ENCODE data around the gene DMD. TPM values are rescaled to one million over a fixed set of nuclear protein-coding genes. Genes with fewer than 3 reads are reported as not detected.
A peak's percentile ranks its signal among the peaks of the same experiment; 100 is the strongest.

Gene DMD
- total and polyA plus RNA-seq, 2 of the 8 experiments (the other 6 are each of a cell fraction or from before 2014, with no cell fraction given) = 4.8 to 7.4 TPM

DNA sequence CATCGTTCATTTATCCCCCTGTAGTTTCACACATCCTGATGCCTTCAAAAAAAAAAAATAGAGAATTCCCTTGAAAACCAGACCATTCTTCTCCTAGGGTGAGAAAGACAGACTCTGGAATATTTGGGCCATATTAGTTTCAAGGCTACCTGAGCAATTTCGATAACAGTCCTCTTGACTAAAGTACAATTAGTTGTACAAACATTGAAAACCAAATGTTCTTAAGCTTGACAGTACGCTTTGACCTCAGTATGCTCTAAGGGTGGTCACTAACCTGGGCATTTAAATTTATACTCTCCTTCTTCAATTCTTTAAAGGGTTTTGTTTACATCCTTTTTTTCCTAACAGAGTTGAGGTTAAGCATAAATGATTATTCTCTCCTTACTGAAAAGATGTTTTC is 1774.9 kb downstream of the DMD start:
- no peak overlapping the region for H2BK12ac ChIP-seq (ENCODE audit: low read depth, low read length)
- DNase-seq (ENCODE audit: low read depth in 1 of 2, low spot score in 2 of 2) (no peak), FAIRE-seq (peak; percentile 19)
- ChIA-PET POLR2A (ENCODE audit: partially characterized antibody) (no interaction called here), CTCF (ENCODE audit: partially characterized antibody) (interaction anchor here (0.6 kb wide), 2 partner anchors 44 to 418 kb away, joined by 3 to 5 read pairs; no protein-coding TSS in a partner anchor)
- no peak overlapping the region for H3K14ac ChIP-seq (ENCODE audit: insufficient read length)
- H2BK20ac ChIP-seq (ENCODE audit: low read length) = no peak overlapping the region
- no peak overlapping the region for H2BK5ac ChIP-seq (ENCODE audit: low read depth, low read length)
- H3K79me2 ChIP-seq (ENCODE audit: control insufficient read depth in 1 of 2, insufficient read depth in 2 of 2, low read length in 2 of 2) = no peaks in the 10 kb centered on the region
- H3K23me2 ChIP-seq (ENCODE audit: low read depth, low read length) = no peaks in the 10 kb centered on the region
- H3K18ac ChIP-seq (ENCODE audit: extremely low read depth, low read length) = no peak overlapping the region
- H3K4me1 ChIP-seq (replicated peaks in 1 of 4; ENCODE audit: control insufficient read depth in 3 of 4, insufficient read depth in 4 of 4, low read length in 3 of 4) = peaks cover 0 to 2% (median 0%) of the 10 kb centered on the region in 4 experiments; a peak in 1 of 7 replicates
- H3K23ac ChIP-seq (ENCODE audit: insufficient read length) = no peak overlapping the region
- H3K4ac ChIP-seq (replicated peaks; ENCODE audit: insufficient read length, low read depth, low read length) = no peak overlapping the region
- no peak overlapping the region for H3K27ac ChIP-seq (ENCODE audit: low read depth, low read length)
- WGBS, 2 experiments (ENCODE audit: extremely low coverage in 1 of 2, insufficient coverage in 1 of 2, insufficient read length in 1 of 2, insufficient replicate concordance in 2 of 2, low coverage in 1 of 2, low lambda C conversion rate in 2 of 2, missing lambda C conversion rate in 1 of 2) = 75 to 100% methylated on average over 1 to 3 of the region's 3 CpGs
- H3K9me3 ChIP-seq (ENCODE audit: insufficient read depth in 2 of 2, low read depth in 1 of 2, low read length in 1 of 2) = no peaks in the 10 kb centered on the region
- no peaks in the 10 kb centered on the region for H3K36me3 ChIP-seq (ENCODE audit: control insufficient read depth in 2 of 4, insufficient read depth in 4 of 4, low read length in 3 of 4)
- H3K56ac ChIP-seq (replicated peaks; ENCODE audit: insufficient read length, low read depth, low read length) = no peak overlapping the region
- no peak overlapping the region for H2AFZ ChIP-seq (ENCODE audit: low read length)
- no peak overlapping the region for H4K8ac ChIP-seq (ENCODE audit: extremely low read depth, insufficient read depth, low read length)
- H2BK120ac ChIP-seq (replicated peaks; ENCODE audit: low read depth, low read length) = no peak overlapping the region
- H4K5ac ChIP-seq (ENCODE audit: insufficient read length, low read depth, low read length) = no peak overlapping the region
- no peak overlapping the region for H3K4me3 ChIP-seq (ENCODE audit: extremely low read depth in 1 of 4, insufficient read depth in 2 of 4, low read depth in 3 of 4, low read length in 4 of 4)
- 0 out of 4 replicates have a peak overlapping the region, but pooled peaks of 1 of the 2 experiments have one; percentile 24 for H3K4me2 ChIP-seq (ENCODE audit: insufficient read depth in 1 of 2, low read depth in 2 of 2, low read length in 2 of 2)
- H3K27me3 ChIP-seq (replicated peaks in 1 of 4; ENCODE audit: control insufficient read depth in 3 of 4, extremely low read depth in 1 of 4, insufficient read depth in 3 of 4, low read length in 3 of 4) = no peaks in the 10 kb centered on the region
- no peaks in the 10 kb centered on the region for H4K20me1 ChIP-seq (replicated peaks in 1 of 2; ENCODE audit: control insufficient read depth in 1 of 2, insufficient read depth in 2 of 2, low read length in 2 of 2)
- no peaks in the 10 kb centered on the region for H3K79me1 ChIP-seq (ENCODE audit: low read depth, low read length)
- no peak overlapping the region for H3K9ac ChIP-seq (replicated peaks in 1 of 4; ENCODE audit: extremely low read depth in 1 of 4, low read depth in 3 of 4, low read length in 3 of 4)
- TF ChIP-seq NANOG (IDR thresholded peaks at IDR 0.05; ENCODE audit: insufficient read depth, low read depth, low read length, poor library complexity, severe bottlenecking) (no peak), SP2 (IDR thresholded peaks at IDR 0.05; ENCODE audit: low read length) (no peak), CREB1 (IDR thresholded peaks at IDR 0.05) (no peak), SP1 (IDR thresholded peaks at IDR 0.05; ENCODE audit: low read depth, low read length) (no peak), RBBP5 (IDR thresholded peaks at IDR 0.05; ENCODE audit: borderline replicate concordance, low read depth, low read length) (no peak), POU5F1 (IDR thresholded peaks at IDR 0.05; ENCODE audit: low read depth, low read length) (no peak), CHD2 (IDR thresholded peaks at IDR 0.05; ENCODE audit: low read length) (no peak), TCF12 (IDR thresholded peaks at IDR 0.05; ENCODE audit: low read depth, low read length) (no peak), YY1 (IDR thresholded peaks at IDR 0.05; ENCODE audit: low read depth, low read length) (no peak)
- TF ChIP-seq, protein P1, sequence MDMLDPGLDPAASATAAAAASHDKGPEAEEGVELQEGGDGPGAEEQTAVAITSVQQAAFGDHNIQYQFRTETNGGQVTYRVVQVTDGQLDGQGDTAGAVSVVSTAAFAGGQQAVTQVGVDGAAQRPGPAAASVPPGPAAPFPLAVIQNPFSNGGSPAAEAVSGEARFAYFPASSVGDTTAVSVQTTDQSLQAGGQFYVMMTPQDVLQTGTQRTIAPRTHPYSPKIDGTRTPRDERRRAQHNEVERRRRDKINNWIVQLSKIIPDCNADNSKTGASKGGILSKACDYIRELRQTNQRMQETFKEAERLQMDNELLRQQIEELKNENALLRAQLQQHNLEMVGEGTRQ (IDR thresholded peaks at IDR 0.05; ENCODE audit: low read length) = no peak
- H2BK15ac ChIP-seq (ENCODE audit: low read length) = no peak overlapping the region
- H4K91ac ChIP-seq (replicated peaks; ENCODE audit: insufficient read length, low read length) = no peak overlapping the region
- no peak overlapping the region for H2AK5ac ChIP-seq (ENCODE audit: low read depth, low read length)

Data from H1 (cell line).